ENCODE measurements around the gene CST9. TPM values are rescaled to one million over a fixed set of nuclear protein-coding genes. Genes with fewer than 3 reads are reported as not detected.

CST9 gene
- total and polyA plus RNA-seq, 9 of the 15 experiments (the other 6 are each of a cell fraction or from before 2014, with no cell fraction given), result not detected

DNA sequence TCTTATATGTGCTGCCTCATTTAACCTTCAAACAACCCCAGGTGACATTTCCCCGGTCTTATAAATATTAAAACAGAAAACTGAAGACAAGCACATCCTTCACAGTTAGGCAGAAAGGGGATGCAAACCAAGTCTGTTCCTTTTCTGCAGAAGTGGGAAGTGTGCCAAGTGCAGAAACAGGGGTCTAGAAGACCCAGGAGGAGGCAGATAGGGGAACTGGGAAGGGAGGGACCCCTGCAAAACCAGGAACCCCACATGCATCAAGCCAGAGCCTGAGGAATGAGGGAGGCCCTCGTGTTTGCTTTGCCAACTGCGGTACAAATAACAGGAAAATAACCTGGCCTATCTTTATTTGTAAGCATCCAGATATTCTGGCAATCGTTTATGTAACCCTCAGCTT, 49.0 kb upstream of the CST9 start:
- BruUV-seq (replicated peaks), result no TSS peak
- no peaks in the 10 kb centered on the region for H3K27me3 ChIP-seq (ENCODE audit: control insufficient read depth in 2 of 2, insufficient read depth in 2 of 2, low read length in 2 of 2)
- in situ Hi-C loops (cut with MboI) (no loop called here), intact Hi-C loops (cut with micrococcal nuclease) (no loop called here)
- TF ChIP-seq TAF15 (IDR thresholded peaks at IDR 0.05; ENCODE audit: low read depth, low read length), result no peak
- no peak for TF ChIP-seq CREB1 (IDR thresholded peaks at IDR 0.05)
- no peak for TF ChIP-seq CREB1 (CRISPR knock-in tag; IDR thresholded peaks at IDR 0.05)
- TF ChIP-seq, protein P1, sequence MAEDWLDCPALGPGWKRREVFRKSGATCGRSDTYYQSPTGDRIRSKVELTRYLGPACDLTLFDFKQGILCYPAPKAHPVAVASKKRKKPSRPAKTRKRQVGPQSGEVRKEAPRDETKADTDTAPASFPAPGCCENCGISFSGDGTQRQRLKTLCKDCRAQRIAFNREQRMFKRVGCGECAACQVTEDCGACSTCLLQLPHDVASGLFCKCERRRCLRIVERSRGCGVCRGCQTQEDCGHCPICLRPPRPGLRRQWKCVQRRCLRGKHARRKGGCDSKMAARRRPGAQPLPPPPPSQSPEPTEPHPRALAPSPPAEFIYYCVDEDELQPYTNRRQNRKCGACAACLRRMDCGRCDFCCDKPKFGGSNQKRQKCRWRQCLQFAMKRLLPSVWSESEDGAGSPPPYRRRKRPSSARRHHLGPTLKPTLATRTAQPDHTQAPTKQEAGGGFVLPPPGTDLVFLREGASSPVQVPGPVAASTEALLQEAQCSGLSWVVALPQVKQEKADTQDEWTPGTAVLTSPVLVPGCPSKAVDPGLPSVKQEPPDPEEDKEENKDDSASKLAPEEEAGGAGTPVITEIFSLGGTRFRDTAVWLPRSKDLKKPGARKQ (CRISPR knock-in tag; IDR thresholded peaks at IDR 0.05), result no peak
- TF ChIP-seq, protein P2, sequence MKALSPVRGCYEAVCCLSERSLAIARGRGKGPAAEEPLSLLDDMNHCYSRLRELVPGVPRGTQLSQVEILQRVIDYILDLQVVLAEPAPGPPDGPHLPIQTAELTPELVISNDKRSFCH (CRISPR knock-in tag; IDR thresholded peaks at IDR 0.05), result no peak
- TF ChIP-seq, protein P2 (tag; IDR thresholded peaks at IDR 0.05), result no peak
- TF ChIP-seq BRF1 (IDR thresholded peaks at IDR 0.05; ENCODE audit: borderline replicate concordance, extremely low read depth, insufficient read length), result no peak
- TF ChIP-seq MCM5 (IDR thresholded peaks at IDR 0.05; ENCODE audit: low read depth), result no peak
- no peak for TF ChIP-seq PURB (CRISPR knock-in tag; IDR thresholded peaks at IDR 0.05; ENCODE audit: low read depth)
- no peak overlapping the region for H3K4me2 ChIP-seq (ENCODE audit: insufficient read depth, low read length)
- CTCF ChIA-PET (ENCODE audit: low intra/inter-chr PET ratio), result no interaction called here
- DNase-seq (ENCODE audit: extremely low read depth in 1 of 4, low spot score in 3 of 4) (no peak), ATAC-seq (no peak), FAIRE-seq (no peak)
- H3K79me2 ChIP-seq (ENCODE audit: control insufficient read depth, insufficient read depth, low read length), result no peaks in the 10 kb centered on the region
- H3K4me1 ChIP-seq (replicated peaks in 1 of 2; ENCODE audit: control insufficient read depth in 2 of 2, insufficient read depth in 2 of 2, low read length in 2 of 2), result peaks cover 0 to 6% of the 10 kb centered on the region in 2 experiments; a peak in 2 of 5 replicates
- no peak overlapping the region for H3K27ac ChIP-seq (ENCODE audit: extremely low read depth, low read depth, low read length)
- no peak overlapping the region for H2AFZ ChIP-seq (ENCODE audit: low read depth, low read length)
- POLR2A ChIA-PET, result no interaction called here
- no peak overlapping the region for H3K4me3 ChIP-seq
- H4K20me1 ChIP-seq (replicated peaks; ENCODE audit: control insufficient read depth, insufficient read depth, low read length), result no peaks in the 10 kb centered on the region
- H3K9me1 ChIP-seq (ENCODE audit: control insufficient read depth, insufficient read depth, low read length), result no peaks in the 10 kb centered on the region
- 12% methylated on average over 3 of the region's 4 CpGs for WGBS (ENCODE audit: insufficient coverage, low coverage, missing lambda C conversion rate)
- H3K36me3 ChIP-seq (ENCODE audit: control insufficient read depth, insufficient read depth, low read length), result no peaks in the 10 kb centered on the region
- H3K9me3 ChIP-seq (replicated peaks; ENCODE audit: control insufficient read depth, insufficient read depth, low read depth, low read length), result no peaks in the 10 kb centered on the region
- H3K9ac ChIP-seq (ENCODE audit: insufficient read depth in 1 of 2, low read depth in 2 of 2, low read length in 2 of 2), result no peak overlapping the region
